Dermis microvascular lymphatic vessel endothelial cell (primary cell): ENCODE measurements around the gene DHFR2. TPM values are rescaled to one million over a fixed set of nuclear protein-coding genes. Genes with fewer than 3 reads are reported as not detected.

Experiments
- total RNA-seq: library from RNA; depleted of rRNA; stranded (reverse); fragments of >200 nt; gene quantifications from 2 replicates; pipeline ENCODE4 v1.2.1, GENCODE V29; 2014

DHFR2 gene
- total RNA-seq, 1 donor from 2014 or later = 2.1 TPM

Other genes starting within 250 kb of the DHFR2 start
- gene PROS1, start 89.0 kb downstream of the DHFR2 start, total RNA-seq = 9.0 and 17.2 TPM in 2 replicates
- gene ARL13B, start 82.8 kb downstream of the DHFR2 start, total RNA-seq = 7.3 and 8.7 TPM in 2 replicates
- not detected in 2 replicates for gene STX19, start 34.3 kb downstream of the DHFR2 start, total RNA-seq
- 13.4 and 15.3 TPM in 2 replicates for gene NSUN3, start 145 bp upstream of the DHFR2 start, total RNA-seq